ENCODE measurements around the gene CTTNBP2. TPM values are rescaled to one million over a fixed set of nuclear protein-coding genes. Genes with fewer than 3 reads are reported as not detected.

CTTNBP2 gene
- total RNA-seq, 1 donor from 2014 or later: 3.9 TPM

DNA sequence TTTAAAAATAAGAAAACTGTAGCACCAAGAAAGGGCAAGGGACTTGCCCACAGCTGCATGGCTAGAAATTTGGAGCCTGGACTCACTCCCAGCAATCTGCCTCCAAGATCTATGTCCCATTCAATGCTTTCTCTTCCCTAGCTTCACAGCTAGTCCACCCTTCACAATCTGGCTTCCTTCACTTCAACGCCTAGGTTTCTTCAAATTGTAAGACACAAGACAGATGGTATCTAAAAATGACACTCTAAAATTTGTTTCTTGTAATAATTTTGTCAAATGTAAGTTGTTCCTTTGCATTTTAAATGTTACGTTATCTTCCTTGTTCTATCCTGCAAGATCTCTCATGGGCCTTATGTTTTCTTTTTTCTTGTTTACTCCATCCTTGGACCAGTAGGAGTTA, 48.6 kb downstream of the CTTNBP2 start:
- no peak for DNase-seq (ENCODE audit: extremely low read depth, low read depth, low spot score)

- DNase-seq (ENCODE audit: extremely low read depth, low read depth, low spot score): no peak
Observed at GRCh38 chr7:117819558-117819957, 53.7 kb downstream of the CTTNBP2 start.

- DNase-seq (ENCODE audit: extremely low read depth, low read depth, low spot score): peak; percentile 44
Observed at GRCh38 chr7:117818232-117818631, 55.0 kb downstream of the CTTNBP2 start.

DNA sequence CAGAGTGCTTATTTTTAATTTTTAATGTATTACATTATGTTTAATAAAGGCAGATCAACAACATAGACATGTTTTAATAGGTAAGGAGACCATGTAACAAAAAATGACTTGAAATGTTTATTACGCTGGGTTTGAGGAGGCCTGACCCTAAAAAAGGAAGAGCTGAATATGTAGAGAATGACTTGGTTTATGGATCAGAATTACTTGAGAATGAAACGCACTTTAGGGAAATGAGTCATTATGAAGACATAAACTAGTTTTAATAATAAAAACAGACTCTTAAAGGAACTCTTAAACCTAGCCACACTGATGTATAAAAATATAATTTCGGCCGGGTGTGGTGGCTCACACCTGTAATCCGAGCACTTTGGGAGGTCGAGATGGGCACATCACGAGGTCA, 56.5 kb downstream of the CTTNBP2 start:
- DNase-seq (ENCODE audit: extremely low read depth, low read depth, low spot score): no peak

GRCh38 chr7:117811696-117812095, 61.5 kb downstream of the CTTNBP2 start:
- DNase-seq (ENCODE audit: extremely low read depth, low read depth, low spot score): no peak

GRCh38 chr7:117810642-117811512, 62.4 kb downstream of the CTTNBP2 start:
- no peak for DNase-seq (ENCODE audit: extremely low read depth, low read depth, low spot score)

DNA sequence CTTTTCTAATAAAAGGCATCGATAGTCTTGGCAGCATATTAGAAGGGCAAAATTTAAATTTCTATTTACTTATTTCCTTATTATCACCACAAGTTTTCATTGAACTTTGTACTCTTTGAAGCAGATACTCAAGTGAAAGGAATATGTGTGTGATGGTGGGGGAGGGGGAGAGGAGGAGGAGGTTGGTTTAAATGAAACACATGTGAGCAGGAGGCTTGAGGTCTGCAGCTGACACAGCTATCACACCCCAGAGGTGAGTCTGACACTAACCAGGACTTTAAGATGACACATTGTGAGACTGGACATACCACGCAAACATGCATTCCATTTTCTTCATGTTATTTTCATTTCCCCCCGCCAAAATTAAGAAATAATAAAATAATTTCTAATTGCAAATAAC, 63.3 kb downstream of the CTTNBP2 start:
- no peak for DNase-seq (ENCODE audit: extremely low read depth, low read depth, low spot score)

GRCh38 chr7:117808910-117809705, 64.1 kb downstream of the CTTNBP2 start:
- DNase-seq (ENCODE audit: extremely low read depth, low read depth, low spot score): no peak

GRCh38 chr7:117808341-117808757, 64.9 kb downstream of the CTTNBP2 start:
- DNase-seq (ENCODE audit: extremely low read depth, low read depth, low spot score): no peak

GRCh38 chr7:117807676-117808075, 65.6 kb downstream of the CTTNBP2 start:
- DNase-seq (ENCODE audit: extremely low read depth, low read depth, low spot score): no peak

DNA sequence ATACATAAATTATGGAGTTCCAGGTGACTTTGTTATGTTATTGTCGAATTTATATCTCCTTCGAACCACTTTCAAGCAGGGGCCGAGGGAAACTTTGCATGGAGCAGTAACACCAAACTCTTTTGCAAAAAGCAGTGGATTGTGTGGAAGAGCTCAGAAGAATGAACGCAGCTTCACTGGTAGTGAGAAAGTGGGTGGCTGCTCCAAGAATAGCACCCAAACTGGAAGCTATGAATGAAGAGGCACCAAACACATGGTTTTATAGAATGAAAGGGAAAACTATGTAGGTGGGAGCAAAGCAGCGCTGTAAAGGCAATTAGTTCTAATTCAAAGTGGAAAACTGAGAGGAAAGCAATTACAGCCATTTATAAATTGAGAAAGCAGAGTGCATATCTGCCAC, 67.2 kb downstream of the CTTNBP2 start:
- DNase-seq (ENCODE audit: extremely low read depth, low read depth, low spot score): no peak

DNA sequence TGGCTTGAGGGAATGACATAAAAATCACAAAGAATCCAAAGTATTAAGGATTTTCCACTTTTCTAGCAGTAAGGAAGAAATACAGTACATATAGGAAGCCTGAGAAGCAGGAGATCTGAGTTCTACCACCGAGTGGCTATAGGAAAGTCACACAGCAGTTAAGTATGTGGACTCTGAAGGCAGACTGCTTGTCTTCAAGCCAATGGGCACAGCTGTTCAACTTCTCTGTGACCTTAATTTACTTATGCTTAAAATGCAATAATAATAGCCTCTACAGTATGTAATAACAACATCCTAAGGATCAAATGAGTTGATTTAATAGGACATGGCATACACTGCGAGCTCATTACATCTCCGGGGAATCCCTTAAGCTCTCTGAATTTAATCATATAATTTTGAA, 68.0 kb downstream of the CTTNBP2 start:
- no peak for DNase-seq (ENCODE audit: extremely low read depth, low read depth, low spot score)

DNA sequence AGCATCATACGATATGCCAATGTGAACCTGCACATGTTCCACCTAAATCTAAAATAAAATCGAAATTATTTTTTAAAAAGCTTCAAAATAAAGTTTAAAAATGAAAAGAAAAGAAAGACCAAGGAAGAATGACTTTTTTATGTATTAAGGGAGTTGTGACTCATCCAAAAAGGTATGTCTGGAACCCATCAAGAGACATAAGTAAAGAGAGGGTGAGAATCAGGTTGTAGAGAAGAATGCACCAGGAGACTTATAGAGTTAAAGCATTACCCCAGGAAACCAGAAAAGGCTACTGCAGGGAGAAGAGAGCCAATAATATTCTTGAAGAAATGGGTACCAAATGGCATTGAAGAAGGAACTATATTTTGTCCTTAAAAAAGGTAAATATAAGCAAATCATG, 69.8 kb downstream of the CTTNBP2 start:
- no peak for DNase-seq (ENCODE audit: extremely low read depth, low read depth, low spot score)

GRCh38 chr7:117802660-117803059, 70.6 kb downstream of the CTTNBP2 start:
- no peak for DNase-seq (ENCODE audit: extremely low read depth, low read depth, low spot score)

DNA sequence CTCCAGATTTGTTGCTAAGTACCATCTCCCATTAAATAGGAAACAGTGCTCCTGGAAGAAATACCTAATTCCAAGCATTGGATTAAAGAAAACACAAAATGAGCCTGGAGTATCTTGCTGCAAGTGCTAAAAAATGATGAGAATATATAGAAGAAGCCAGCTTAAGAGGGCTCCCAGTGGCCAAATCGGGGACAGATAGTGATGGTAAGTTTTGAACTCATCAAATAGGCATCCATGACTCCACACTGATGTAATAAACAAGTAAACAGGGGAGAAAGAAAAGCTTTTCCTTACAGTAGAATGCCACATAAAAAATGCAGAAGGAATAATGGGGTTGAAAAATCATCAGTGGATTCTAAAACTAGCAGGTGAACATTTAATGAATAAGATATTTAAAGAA, 72.4 kb downstream of the CTTNBP2 start:
- DNase-seq (ENCODE audit: extremely low read depth, low read depth, low spot score): no peak

- DNase-seq (ENCODE audit: extremely low read depth, low read depth, low spot score): no peak
Observed at GRCh38 chr7:117800406-117800805, 72.8 kb downstream of the CTTNBP2 start.

- DNase-seq (ENCODE audit: extremely low read depth, low read depth, low spot score): no peak
Observed at GRCh38 chr7:117796889-117797288, 76.4 kb downstream of the CTTNBP2 start.

- no peak for DNase-seq (ENCODE audit: extremely low read depth, low read depth, low spot score)
Observed at GRCh38 chr7:117793976-117794375, 79.3 kb downstream of the CTTNBP2 start.

DNA sequence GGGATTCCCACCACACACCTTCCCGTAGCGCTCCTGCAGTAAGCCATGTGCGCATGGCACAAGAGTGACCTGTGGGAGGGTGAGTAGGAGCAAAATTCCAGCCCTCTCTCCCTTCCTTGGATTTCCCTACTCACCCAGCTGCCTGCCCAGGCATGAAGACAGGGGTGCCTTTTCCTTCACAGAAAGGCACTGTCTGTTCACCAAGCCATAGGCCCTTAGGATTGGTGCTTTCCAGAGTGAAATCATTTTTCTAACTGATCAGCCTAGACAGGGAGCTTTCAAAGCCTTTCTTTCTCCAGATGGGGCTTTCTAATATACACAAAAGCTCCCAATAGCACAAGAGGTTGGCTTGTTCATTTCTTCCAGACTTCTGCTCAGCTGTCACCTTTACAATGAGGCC, 79.7 kb downstream of the CTTNBP2 start:
- no peak for DNase-seq (ENCODE audit: extremely low read depth, low read depth, low spot score)

GRCh38 chr7:117791877-117792780, 81.1 kb downstream of the CTTNBP2 start:
- no peak for DNase-seq (ENCODE audit: extremely low read depth, low read depth, low spot score)

DNA sequence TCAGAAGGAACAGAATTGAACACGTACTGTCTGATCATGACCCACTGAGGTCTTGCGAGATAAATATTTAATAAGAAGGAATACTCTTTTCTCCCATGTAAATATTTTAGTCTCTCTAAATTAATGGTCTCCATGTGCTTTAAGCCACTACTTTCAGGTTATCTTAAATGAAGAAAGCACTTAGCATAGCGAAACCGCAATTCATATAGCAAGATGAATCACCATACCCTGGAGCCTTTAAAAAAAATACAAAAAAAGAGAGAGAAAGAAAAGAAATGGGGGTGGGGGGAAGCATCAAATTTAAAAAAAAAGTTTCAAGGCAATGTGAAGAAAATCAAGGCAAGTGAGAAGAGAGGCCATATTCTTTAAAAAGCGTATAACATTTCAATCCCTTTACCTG, 82.5 kb downstream of the CTTNBP2 start:
- no peak for DNase-seq (ENCODE audit: extremely low read depth, low read depth, low spot score)
